NCI-H1436 treated with DMSO at 0.1 percent for 48 hours (cell line): ENCODE measurements around the gene FILIP1L.

Source experiments
- DNase-seq: peaks from one replicate; lab custom pipeline; 2025; lab: John Stamatoyannopoulos, UW

Gene FILIP1L

GRCh38 chr3:100114413-100115030 is at the start of gene FILIP1L:
TSS of gene FILIP1L (minus strand) at chr3:100114501.
- no peak for DNase-seq

- no peak for DNase-seq
Observed at GRCh38 chr3:100163787-100164186, 49.5 kb upstream of the FILIP1L start.

GRCh38 chr3:100160521-100160920 is 46.2 kb upstream of the FILIP1L start:
- DNase-seq = no peak

GRCh38 chr3:100159331-100160153 is 45.2 kb upstream of the FILIP1L start:
- no peak for DNase-seq

- DNase-seq = no peak
Observed at GRCh38 chr3:100158918-100159330, 44.6 kb upstream of the FILIP1L start.

- no peak for DNase-seq
Observed at GRCh38 chr3:100157685-100158084, 43.4 kb upstream of the FILIP1L start.

- no peak for DNase-seq
Observed at GRCh38 chr3:100155590-100155989, 41.3 kb upstream of the FILIP1L start.

GRCh38 chr3:100155128-100155527 is 40.8 kb upstream of the FILIP1L start:
- DNase-seq = no peak

- no peak for DNase-seq
Observed at GRCh38 chr3:100154171-100154570, 39.9 kb upstream of the FILIP1L start.

- no peak for DNase-seq
Observed at GRCh38 chr3:100151024-100151707, 36.9 kb upstream of the FILIP1L start.

GRCh38 chr3:100150473-100150872 is 36.2 kb upstream of the FILIP1L start:
- DNase-seq = no peak

- no peak for DNase-seq
Observed at GRCh38 chr3:100149713-100150415, 35.6 kb upstream of the FILIP1L start.

- no peak for DNase-seq
Observed at GRCh38 chr3:100149130-100149529, 34.8 kb upstream of the FILIP1L start.

- no peak for DNase-seq
Observed at GRCh38 chr3:100144255-100144866, 30.1 kb upstream of the FILIP1L start.

- DNase-seq = no peak
Observed at GRCh38 chr3:100141586-100141985, 27.3 kb upstream of the FILIP1L start.

GRCh38 chr3:100140976-100141375 is 26.7 kb upstream of the FILIP1L start:
- no peak for DNase-seq

GRCh38 chr3:100136921-100137320 is 22.6 kb upstream of the FILIP1L start:
- DNase-seq = no peak

GRCh38 chr3:100131241-100131640 is 16.9 kb upstream of the FILIP1L start:
- DNase-seq = no peak

- no peak for DNase-seq
Observed at GRCh38 chr3:100129941-100130340, 15.6 kb upstream of the FILIP1L start.

GRCh38 chr3:100128565-100128964 is 14.3 kb upstream of the FILIP1L start:
- no peak for DNase-seq

- DNase-seq = no peak
Observed at GRCh38 chr3:100127792-100128191, 13.5 kb upstream of the FILIP1L start.
